ENCODE data around the gene ZNF439.
A peak's percentile ranks its signal among the peaks of the same experiment; 100 is the strongest.
"Not testable (repeated sequence)": the region's sequence is repeated elsewhere in the genome, so short reads cannot be mapped to it uniquely, and the experiment has no call there.

Gene ZNF439

DNA sequence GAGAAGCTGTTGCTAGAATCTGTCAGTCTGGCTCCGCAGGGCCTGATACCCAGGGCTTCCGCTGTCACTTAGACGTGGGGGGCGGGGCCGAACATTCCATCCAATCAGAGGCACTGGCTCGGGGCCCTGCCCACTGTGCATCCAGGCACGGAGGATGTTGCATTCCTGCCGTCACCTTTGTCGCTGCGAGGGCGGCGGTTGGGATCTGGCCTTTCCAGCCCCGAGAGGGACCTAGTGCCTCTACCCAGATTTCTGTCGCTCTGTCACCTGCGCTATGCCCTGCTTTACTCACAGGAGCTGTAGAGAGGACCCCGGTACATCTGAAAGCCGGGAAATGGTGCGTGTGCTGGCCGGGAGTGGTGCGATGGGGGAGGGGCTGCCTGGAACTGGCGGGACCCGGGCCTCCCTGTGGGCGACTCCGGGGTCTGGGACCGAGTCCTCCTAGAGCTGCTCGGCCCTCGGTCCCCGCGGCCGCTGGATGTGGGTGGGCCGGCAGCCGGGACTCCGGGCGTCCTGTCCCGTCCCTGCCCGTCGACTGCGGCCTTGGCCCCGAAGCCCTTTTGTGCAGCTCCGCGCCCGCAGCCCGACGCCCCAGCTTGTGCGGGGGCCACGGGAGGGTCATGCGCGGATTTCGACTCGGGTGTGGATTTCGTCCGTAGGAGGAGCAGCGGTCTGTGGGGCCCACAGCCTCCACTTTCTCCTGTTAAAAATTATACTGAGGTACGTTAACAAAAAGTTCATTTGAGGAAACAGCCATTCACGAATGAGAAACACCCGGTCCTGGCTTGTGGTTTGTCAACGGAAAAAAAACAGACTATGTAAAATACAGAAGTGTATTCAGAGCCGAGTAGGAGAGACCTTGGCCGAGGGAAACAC is at the start of gene ZNF439:
ZNF439 (plus strand) TSS at position 133 of the 876 bp plus-strand sequence; CDS start at position 275, 142 bp downstream.
- Histone ChIP-seq H3K36me3 (ENCODE audit: control insufficient read depth in 1 of 2, insufficient read depth in 2 of 2, low read length in 2 of 2) (no peaks in the 10 kb centered on the region), H3K4me1 (ENCODE audit: control insufficient read depth in 1 of 2, insufficient read depth in 2 of 2, low read length in 2 of 2) (peaks cover 5 to 15% of the 10 kb centered on the region in 2 donors), H3K4me3 (ENCODE audit: low read depth in 1 of 2, low read length in 2 of 2) (peak within 1 kb of the TSS; percentile 75 to 83), H3K27ac (ENCODE audit: low read depth, low read length) (peak within 1 kb of the TSS; percentile 44), H3K9me3 (ENCODE audit: control insufficient read depth in 1 of 2, low read length in 2 of 2) (no peaks in the 10 kb centered on the region), H3K27me3 (ENCODE audit: control insufficient read depth in 1 of 2, insufficient read depth in 2 of 2, low read length in 2 of 2) (no peaks in the 10 kb centered on the region), H3K9ac (ENCODE audit: low read depth in 1 of 2, low read length in 2 of 2) (peak within 1 kb of the TSS; percentile 26 to 35)

DNA sequence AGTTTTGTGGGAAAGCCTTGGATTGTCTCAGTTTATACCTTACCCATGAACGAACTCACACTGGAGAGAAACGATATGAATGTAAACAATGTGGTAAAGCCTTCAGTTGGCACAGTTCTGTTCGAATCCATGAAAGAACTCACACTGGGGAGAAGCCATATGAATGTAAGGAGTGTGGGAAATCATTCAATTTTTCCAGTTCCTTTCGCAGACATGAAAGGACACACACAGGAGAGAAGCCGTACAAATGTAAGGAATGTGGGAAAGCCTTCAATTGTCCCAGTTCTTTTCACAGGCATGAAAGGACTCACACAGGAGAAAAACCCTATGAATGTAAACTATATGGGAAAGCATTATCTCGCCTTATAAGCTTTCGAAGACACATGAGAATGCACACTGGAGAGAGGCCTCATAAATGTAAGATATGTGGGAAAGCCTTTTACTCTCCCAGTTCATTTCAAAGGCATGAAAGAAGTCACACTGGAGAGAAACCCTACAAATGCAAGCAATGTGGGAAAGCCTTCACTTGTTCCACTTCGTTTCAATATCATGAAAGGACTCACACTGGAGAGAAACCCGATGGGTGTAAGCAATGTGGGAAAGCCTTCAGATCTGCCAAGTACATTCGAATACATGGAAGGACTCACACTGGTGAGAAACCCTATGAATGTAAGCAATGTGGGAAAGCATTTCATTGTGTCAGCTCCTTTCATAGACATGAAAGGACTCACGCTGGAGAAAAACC is 42.0 kb upstream of the ZNF439 start:
- no peak overlapping the region for H3K27ac ChIP-seq (ENCODE audit: low read depth, low read length)
- H3K36me3 ChIP-seq (ENCODE audit: control insufficient read depth in 1 of 2, insufficient read depth in 2 of 2, low read length in 2 of 2), result peaks cover 0 to 12% of the 10 kb centered on the region in 2 donors
- peaks cover 28 to 29% of the 10 kb centered on the region in 2 donors for H3K9me3 ChIP-seq (ENCODE audit: control insufficient read depth in 1 of 2, low read length in 2 of 2)
- no peak overlapping the region for H3K9ac ChIP-seq (ENCODE audit: low read depth in 1 of 2, low read length in 2 of 2)
- no peaks in the 10 kb centered on the region for H3K4me1 ChIP-seq (ENCODE audit: control insufficient read depth in 1 of 2, insufficient read depth in 2 of 2, low read length in 2 of 2)
- no peak overlapping the region for H3K4me3 ChIP-seq (ENCODE audit: low read depth in 1 of 2, low read length in 2 of 2)
- no peaks in the 10 kb centered on the region for H3K27me3 ChIP-seq (ENCODE audit: control insufficient read depth in 1 of 2, insufficient read depth in 2 of 2, low read length in 2 of 2)

DNA sequence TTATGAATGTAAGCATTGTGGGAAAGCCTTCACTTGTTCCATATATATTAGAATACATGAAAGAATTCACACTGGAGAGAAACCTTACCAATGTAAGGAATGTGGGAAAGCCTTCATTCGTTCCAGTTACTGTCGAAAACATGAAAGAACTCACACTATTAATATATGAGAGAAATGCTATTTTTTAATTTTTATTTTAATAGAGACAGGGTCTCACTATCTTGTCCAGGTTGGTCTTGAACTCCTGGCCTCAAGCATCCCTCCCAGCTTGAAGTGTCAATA is 41.5 kb upstream of the ZNF439 start:
- H3K9ac ChIP-seq (ENCODE audit: low read depth in 1 of 2, low read length in 2 of 2), result no peak overlapping the region
- H3K27me3 ChIP-seq (ENCODE audit: control insufficient read depth in 1 of 2, insufficient read depth in 2 of 2, low read length in 2 of 2), result no peaks in the 10 kb centered on the region
- no peaks in the 10 kb centered on the region for H3K4me1 ChIP-seq (ENCODE audit: control insufficient read depth in 1 of 2, insufficient read depth in 2 of 2, low read length in 2 of 2)
- peaks cover 28 to 29% of the 10 kb centered on the region in 2 donors for H3K9me3 ChIP-seq (ENCODE audit: control insufficient read depth in 1 of 2, low read length in 2 of 2)
- no peak overlapping the region for H3K4me3 ChIP-seq (ENCODE audit: low read depth in 1 of 2, low read length in 2 of 2)
- peaks cover 0 to 12% of the 10 kb centered on the region in 2 donors for H3K36me3 ChIP-seq (ENCODE audit: control insufficient read depth in 1 of 2, insufficient read depth in 2 of 2, low read length in 2 of 2)
- no peak overlapping the region for H3K27ac ChIP-seq (ENCODE audit: low read depth, low read length)

DNA sequence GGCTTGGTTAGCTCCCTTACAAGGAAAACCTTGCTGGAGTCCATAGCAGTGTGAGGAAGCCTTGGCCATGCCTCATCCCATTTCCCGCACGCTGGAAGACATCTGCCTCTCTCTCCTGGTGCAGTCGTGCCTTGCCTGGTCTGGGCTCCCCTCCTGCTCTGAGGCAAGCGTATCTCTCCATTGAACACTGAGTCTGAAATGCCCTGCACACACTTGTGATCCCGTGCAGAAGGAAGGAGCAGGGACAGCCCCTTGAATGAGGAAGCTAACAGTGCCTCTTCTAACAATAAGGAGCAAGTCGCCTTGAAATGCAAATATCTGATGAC is 34.9 kb upstream of the ZNF439 start:
- no peak overlapping the region for H3K27ac ChIP-seq (ENCODE audit: low read depth, low read length)

DNA sequence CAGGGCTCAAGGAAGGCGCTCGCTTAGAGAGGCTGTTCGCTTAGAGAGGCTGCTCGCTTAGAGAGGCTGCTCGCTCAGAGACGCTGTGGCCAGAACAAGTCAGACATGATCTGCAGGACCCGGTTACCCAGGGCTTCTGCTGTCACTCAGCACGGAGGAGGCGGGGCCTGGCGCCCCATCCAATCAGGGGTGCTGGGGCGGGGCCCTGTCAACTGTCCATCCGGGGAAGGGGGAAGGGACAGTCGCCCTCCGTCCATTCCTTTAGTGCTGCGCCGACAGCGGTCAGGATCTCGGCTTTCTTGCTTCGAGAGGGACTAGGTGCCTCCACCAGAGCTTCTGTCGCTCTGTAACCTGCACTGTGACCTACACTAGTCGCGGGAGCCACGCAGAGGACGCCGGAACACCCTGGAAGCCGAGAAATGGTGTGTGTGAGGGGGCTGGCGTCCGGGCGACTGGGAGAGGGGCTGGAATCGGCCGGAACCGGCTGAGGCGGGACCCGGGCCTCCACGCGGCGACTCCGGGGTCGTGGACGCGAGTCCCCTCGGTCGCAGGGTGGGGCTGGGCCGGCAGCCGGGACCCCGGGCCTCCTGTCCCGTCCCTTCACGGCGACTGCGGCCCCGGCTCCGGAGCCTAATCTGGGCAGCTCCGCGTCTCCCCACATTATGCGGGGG is 34.4 kb upstream of the ZNF439 start, which contains the start of gene ZNF440:
ZNF440 (plus strand) TSS at position 245 of the 671 bp plus-strand sequence; CDS start at position 420, 175 bp downstream.
- peaks cover 6 to 8% of the 10 kb centered on the region in 2 donors for H3K4me1 ChIP-seq (ENCODE audit: control insufficient read depth in 1 of 2, insufficient read depth in 2 of 2, low read length in 2 of 2)
- peak within 1 kb of the TSS; percentile 85 to 99 for H3K4me3 ChIP-seq (ENCODE audit: low read depth in 1 of 2, low read length in 2 of 2)
- H3K27me3 ChIP-seq (ENCODE audit: control insufficient read depth in 1 of 2, insufficient read depth in 2 of 2, low read length in 2 of 2), result no peaks in the 10 kb centered on the region
- H3K9ac ChIP-seq (ENCODE audit: low read depth in 1 of 2, low read length in 2 of 2), result peak within 1 kb of the TSS; percentile 81 to 100
- H3K36me3 ChIP-seq (ENCODE audit: control insufficient read depth in 1 of 2, insufficient read depth in 2 of 2, low read length in 2 of 2), result peaks cover 0 to 2% of the 10 kb centered on the region in 2 donors
- peak within 1 kb of the TSS; percentile 85 for H3K27ac ChIP-seq (ENCODE audit: low read depth, low read length)
- H3K9me3 ChIP-seq (ENCODE audit: control insufficient read depth in 1 of 2, low read length in 2 of 2), result no peaks in the 10 kb centered on the region

More for the DNA sequence above, 34.9 kb upstream of the ZNF439 start:
- peaks cover 0 to 2% of the 10 kb centered on the region in 2 donors for H3K36me3 ChIP-seq (ENCODE audit: control insufficient read depth in 1 of 2, insufficient read depth in 2 of 2, low read length in 2 of 2)
- H3K27me3 ChIP-seq (ENCODE audit: control insufficient read depth in 1 of 2, insufficient read depth in 2 of 2, low read length in 2 of 2), result no peaks in the 10 kb centered on the region
- peak overlapping the region; percentile 81 to 100 for H3K9ac ChIP-seq (ENCODE audit: low read depth in 1 of 2, low read length in 2 of 2)
- peaks cover 6 to 8% of the 10 kb centered on the region in 2 donors for H3K4me1 ChIP-seq (ENCODE audit: control insufficient read depth in 1 of 2, insufficient read depth in 2 of 2, low read length in 2 of 2)
- no peaks in the 10 kb centered on the region for H3K9me3 ChIP-seq (ENCODE audit: control insufficient read depth in 1 of 2, low read length in 2 of 2)
- peak overlapping the region; percentile 85 to 99 for H3K4me3 ChIP-seq (ENCODE audit: low read depth in 1 of 2, low read length in 2 of 2)

DNA sequence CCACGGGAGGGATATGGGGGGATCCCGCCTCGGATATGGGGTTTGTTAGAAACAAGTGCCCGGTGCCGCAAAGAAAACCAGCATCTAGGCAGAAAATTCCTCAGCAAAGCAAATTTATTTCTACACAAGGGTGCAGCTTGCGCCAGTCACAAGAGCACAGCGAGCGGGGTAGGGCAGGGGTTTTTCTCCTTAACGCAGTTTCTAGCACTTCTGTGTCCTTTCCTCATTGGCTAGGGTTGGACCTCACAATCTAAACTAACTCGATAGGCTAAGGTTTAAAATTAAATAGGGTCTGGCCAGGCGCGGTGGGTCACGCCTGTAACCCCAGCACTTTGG is 33.9 kb upstream of the ZNF439 start:
- peak overlapping the region; percentile 85 for H3K27ac ChIP-seq (ENCODE audit: low read depth, low read length)
- H3K4me3 ChIP-seq (ENCODE audit: low read depth in 1 of 2, low read length in 2 of 2), result peak overlapping the region; percentile 85 to 99
- peak overlapping the region; percentile 81 to 100 for H3K9ac ChIP-seq (ENCODE audit: low read depth in 1 of 2, low read length in 2 of 2)
- H3K9me3 ChIP-seq (ENCODE audit: control insufficient read depth in 1 of 2, low read length in 2 of 2), result no peaks in the 10 kb centered on the region
- peaks cover under 1 to 6% of the 10 kb centered on the region in 2 donors for H3K36me3 ChIP-seq (ENCODE audit: control insufficient read depth in 1 of 2, insufficient read depth in 2 of 2, low read length in 2 of 2)
- H3K4me1 ChIP-seq (ENCODE audit: control insufficient read depth in 1 of 2, insufficient read depth in 2 of 2, low read length in 2 of 2), result peaks cover 6 to 8% of the 10 kb centered on the region in 2 donors
- no peaks in the 10 kb centered on the region for H3K27me3 ChIP-seq (ENCODE audit: control insufficient read depth in 1 of 2, insufficient read depth in 2 of 2, low read length in 2 of 2)

DNA sequence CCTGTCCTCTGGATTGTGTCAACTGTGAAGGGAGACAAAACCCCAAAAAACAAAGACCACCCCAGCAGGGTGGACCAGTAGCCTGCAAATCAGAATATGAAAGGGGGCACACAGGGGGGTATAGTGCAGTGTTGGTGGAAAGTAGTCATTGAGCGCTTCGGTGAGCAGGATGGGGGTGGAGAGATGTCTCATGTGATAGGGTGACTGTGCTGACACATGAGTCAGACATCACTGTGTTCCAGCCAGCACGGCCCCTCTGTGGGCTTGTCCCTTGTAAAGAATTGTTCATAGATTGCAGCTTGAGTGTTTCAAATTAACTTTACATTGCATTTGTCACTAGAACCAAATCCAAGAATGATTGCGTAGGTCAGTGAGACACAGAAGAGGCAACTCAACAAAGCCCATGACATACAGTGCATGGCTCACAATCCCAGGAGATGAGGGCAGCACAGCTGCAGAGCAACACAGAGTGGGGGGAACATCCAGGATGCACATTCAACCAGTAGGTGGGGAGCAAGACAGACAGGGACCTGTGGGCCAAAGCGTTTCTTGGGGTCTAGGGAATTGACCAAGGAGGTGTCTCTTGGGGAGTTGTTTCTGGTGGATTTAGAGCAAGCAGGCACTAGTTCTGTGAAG is 26.9 kb upstream of the ZNF439 start:
- Histone ChIP-seq H3K4me3 (ENCODE audit: low read depth in 1 of 2, low read length in 2 of 2) (no peak overlapping the region), H3K9me3 (ENCODE audit: control insufficient read depth in 1 of 2, low read length in 2 of 2) (peaks cover 12 to 16% of the 10 kb centered on the region in 2 donors), H3K27me3 (ENCODE audit: control insufficient read depth in 1 of 2, insufficient read depth in 2 of 2, low read length in 2 of 2) (no peaks in the 10 kb centered on the region), H3K4me1 (ENCODE audit: control insufficient read depth in 1 of 2, insufficient read depth in 2 of 2, low read length in 2 of 2) (no peaks in the 10 kb centered on the region), H3K36me3 (ENCODE audit: control insufficient read depth in 1 of 2, insufficient read depth in 2 of 2, low read length in 2 of 2) (peaks cover 3 to 25% of the 10 kb centered on the region in 2 donors), H3K9ac (ENCODE audit: low read depth in 1 of 2, low read length in 2 of 2) (no peak overlapping the region), H3K27ac (ENCODE audit: low read depth, low read length) (no peak overlapping the region)

DNA sequence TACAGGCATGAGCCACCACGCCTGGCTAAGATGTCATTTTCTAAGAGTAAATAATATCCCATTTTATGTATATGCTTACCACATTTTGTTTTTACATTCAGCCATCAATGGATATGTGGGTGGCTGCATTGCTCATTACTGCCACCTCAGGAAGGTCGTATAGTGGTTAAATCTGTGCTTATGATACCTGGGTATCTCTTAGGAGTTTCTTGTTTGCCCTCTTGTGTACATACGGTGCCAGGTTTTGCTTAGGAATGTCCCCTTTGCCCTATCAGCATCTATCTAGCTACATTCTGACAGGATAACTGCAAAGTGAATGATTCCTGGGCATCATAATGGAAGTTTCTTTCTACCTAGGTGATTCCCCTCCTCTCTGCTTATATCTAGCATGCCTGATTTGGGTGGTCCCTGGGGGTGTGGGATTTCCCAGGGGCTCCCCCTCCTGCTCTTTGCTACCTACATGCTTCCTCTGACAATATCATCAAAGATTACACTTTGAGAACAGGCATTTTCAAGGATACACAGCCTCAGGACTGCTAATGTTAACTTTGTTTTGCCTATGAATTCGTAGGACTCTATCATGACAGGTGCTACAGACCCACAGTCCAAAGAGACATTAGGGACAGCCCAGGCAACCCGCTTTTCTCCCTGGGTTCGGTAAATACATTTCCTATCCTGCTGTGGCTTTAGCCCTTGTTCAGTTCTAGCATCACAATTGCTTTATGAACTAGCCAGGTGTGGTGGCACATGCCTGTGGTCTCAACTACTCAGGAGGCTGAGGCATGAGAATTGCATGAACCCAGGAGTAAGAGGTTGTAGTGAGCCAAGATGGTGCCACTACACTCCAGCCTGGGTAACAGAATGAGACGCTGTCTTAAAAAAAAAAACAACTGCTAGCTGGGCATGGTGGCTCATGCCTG is 19.3 kb upstream of the ZNF439 start:
- H3K27me3 ChIP-seq (ENCODE audit: control insufficient read depth in 1 of 2, insufficient read depth in 2 of 2, low read length in 2 of 2); H3K4me3 ChIP-seq (ENCODE audit: low read depth in 1 of 2, low read length in 2 of 2); H3K4me1 ChIP-seq (ENCODE audit: control insufficient read depth in 1 of 2, insufficient read depth in 2 of 2, low read length in 2 of 2); H3K9ac ChIP-seq (ENCODE audit: low read depth in 1 of 2, low read length in 2 of 2); H3K27ac ChIP-seq (ENCODE audit: low read depth, low read length): not testable (repeated sequence)
- peaks cover 27 to 60% of the 10 kb centered on the region in 2 donors for H3K36me3 ChIP-seq (ENCODE audit: control insufficient read depth in 1 of 2, insufficient read depth in 2 of 2, low read length in 2 of 2)
- peaks cover 67 to 73% of the 10 kb centered on the region in 2 donors for H3K9me3 ChIP-seq (ENCODE audit: control insufficient read depth in 1 of 2, low read length in 2 of 2)

DNA sequence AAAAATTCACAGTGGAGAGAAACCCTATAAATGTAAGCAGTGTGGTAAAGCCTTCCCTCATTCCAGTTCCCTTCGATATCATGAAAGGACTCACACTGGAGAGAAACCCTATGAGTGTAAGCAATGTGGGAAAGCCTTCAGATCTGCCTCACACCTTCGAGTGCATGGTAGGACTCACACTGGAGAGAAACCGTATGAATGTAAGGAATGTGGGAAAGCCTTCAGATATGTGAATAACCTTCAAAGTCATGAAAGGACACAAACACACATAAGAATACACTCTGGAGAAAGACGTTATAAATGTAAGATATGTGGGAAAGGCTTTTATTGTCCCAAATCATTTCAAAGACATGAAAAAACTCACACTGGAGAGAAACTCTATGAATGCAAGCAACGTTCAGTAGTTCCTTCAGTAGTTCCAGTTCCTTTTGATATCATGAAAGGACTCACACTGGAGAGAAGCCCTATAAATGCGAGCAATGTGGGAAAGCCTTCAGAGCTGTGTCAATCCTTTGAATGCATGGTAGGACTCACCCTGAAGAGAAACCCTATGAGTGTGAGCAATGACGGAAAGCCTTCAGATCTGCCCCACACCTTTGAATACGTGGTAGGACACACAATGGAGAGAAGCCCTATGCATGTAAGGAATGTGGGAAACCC is 16.1 kb upstream of the ZNF439 start:
- peak overlapping the region; percentile 26 to 57 for H3K4me3 ChIP-seq (ENCODE audit: low read depth in 1 of 2, low read length in 2 of 2)
- peaks cover 27 to 61% of the 10 kb centered on the region in 2 donors for H3K36me3 ChIP-seq (ENCODE audit: control insufficient read depth in 1 of 2, insufficient read depth in 2 of 2, low read length in 2 of 2)
- H3K4me1 ChIP-seq (ENCODE audit: control insufficient read depth in 1 of 2, insufficient read depth in 2 of 2, low read length in 2 of 2), result no peaks in the 10 kb centered on the region
- H3K27me3 ChIP-seq (ENCODE audit: control insufficient read depth in 1 of 2, insufficient read depth in 2 of 2, low read length in 2 of 2), result no peaks in the 10 kb centered on the region
- peaks cover 66 to 76% of the 10 kb centered on the region in 2 donors for H3K9me3 ChIP-seq (ENCODE audit: control insufficient read depth in 1 of 2, low read length in 2 of 2)
- H3K9ac ChIP-seq (ENCODE audit: low read depth in 1 of 2, low read length in 2 of 2), result no peak overlapping the region
- H3K27ac ChIP-seq (ENCODE audit: low read depth, low read length), result no peak overlapping the region
